Transverse colon (tissue), 4 donors: ENCODE results near the gene P2RX7.

Experiments used
- EP300 ChIP-seq: sonication (generic); formaldehyde crosslinking; IDR thresholded peaks from one replicate; pipeline ENCODE4 v1.6.1; 2017; ENCODE audit warnings: antibody characterized with exemption, low read depth
- POLR2A ChIP-seq: fragments of 450-650 bp; IDR thresholded peaks from one replicate; pipeline ENCODE4 v1.6.1; 2016; ENCODE audit warnings: antibody characterized with exemption, mild to moderate bottlenecking, moderate library complexity
- POLR2AphosphoS5 ChIP-seq, 3 donors: sonication (generic); formaldehyde crosslinking; IDR thresholded peaks; one replicate each; pipeline ENCODE4 v1.6.1; 2016; ENCODE audit warnings: antibody characterized with exemption in 3 of 3
- TF ChIP-seq, protein P1 (sequence below), 5 experiments: fragments of 200-600 bp in 3 of 5; fragments of 450-650 bp in 2 of 5; sonication (generic) in 3 of 5; IDR thresholded peaks; 1 replicate in 2 of 5; 2 replicates in 3 of 5; pipeline ENCODE4 v1.5.1; 2016 to 2017; ENCODE audit warnings: antibody characterized with exemption in 5 of 5, inconsistent platforms in 3 of 5, mild to moderate bottlenecking in 2 of 5, moderate library complexity in 1 of 5

DNA sequence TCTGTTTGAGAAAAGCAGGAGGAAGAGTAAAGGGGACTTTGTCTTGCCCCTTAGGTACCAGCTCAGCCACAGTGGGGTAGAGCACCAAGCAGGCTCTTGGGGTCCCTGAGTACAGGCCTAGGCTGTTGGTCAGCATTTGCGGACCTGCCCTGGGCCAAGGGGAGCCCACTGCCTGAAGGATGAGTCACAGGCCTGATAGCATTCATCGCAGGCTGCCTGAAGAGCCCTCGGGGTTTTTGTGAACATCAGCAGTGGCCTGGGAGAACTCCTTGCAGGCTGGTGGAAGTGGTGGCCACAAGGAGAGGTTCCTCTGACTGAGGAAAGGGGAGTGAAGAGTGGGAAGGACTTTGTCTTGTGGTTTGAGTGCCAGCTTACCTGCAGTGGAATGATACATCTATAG is 25.0 kb upstream of the P2RX7 start:
- TF ChIP-seq, protein P1, sequence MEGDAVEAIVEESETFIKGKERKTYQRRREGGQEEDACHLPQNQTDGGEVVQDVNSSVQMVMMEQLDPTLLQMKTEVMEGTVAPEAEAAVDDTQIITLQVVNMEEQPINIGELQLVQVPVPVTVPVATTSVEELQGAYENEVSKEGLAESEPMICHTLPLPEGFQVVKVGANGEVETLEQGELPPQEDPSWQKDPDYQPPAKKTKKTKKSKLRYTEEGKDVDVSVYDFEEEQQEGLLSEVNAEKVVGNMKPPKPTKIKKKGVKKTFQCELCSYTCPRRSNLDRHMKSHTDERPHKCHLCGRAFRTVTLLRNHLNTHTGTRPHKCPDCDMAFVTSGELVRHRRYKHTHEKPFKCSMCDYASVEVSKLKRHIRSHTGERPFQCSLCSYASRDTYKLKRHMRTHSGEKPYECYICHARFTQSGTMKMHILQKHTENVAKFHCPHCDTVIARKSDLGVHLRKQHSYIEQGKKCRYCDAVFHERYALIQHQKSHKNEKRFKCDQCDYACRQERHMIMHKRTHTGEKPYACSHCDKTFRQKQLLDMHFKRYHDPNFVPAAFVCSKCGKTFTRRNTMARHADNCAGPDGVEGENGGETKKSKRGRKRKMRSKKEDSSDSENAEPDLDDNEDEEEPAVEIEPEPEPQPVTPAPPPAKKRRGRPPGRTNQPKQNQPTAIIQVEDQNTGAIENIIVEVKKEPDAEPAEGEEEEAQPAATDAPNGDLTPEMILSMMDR (IDR thresholded peaks at IDR 0.05) = no peak
- no peak for TF ChIP-seq POLR2AphosphoS5 (IDR thresholded peaks at IDR 0.05)
- no peak for TF ChIP-seq POLR2A
- TF ChIP-seq EP300 = no peak
